GM23248 (cell line): ENCODE results near the gene GNPTG.

Experiments used
- EZH2 ChIP-seq: fragments of 200-600 bp; sonication (generic); IDR thresholded peaks from 2 replicates; pipeline ENCODE4 v1.6.1; 2018; ENCODE audit warnings: antibody characterized with exemption, mild to moderate bottlenecking; ENCODE audit not compliant: insufficient read depth, poor library complexity, severe bottlenecking
- EZH2phosphoT487 ChIP-seq: fragments of 200-600 bp; sonication (generic); IDR thresholded peaks from 2 replicates; pipeline ENCODE4 v1.6.1; 2018; ENCODE audit warnings: antibody characterized with exemption, moderate library complexity, mild to moderate bottlenecking, low read depth; ENCODE audit not compliant: insufficient read depth

- TF ChIP-seq EZH2 (no peak), EZH2phosphoT487 (no peak)
Measured at GRCh38 chr16:1324286-1324826, 27.4 kb upstream of the GNPTG start.
